HepG2 (cell line): Measurements from ENCODE around the gene TCF12. TPM values are rescaled to one million over a fixed set of nuclear protein-coding genes. Genes with fewer than 3 reads are reported as not detected.

ENCODE experiments used
- ATAC-seq: fragments of 200-7000 bp; cut with Tn5 transposase; 3 replicates; pipeline ENCODE4 v1.9.1; 2020; ENCODE audit warnings: mild to moderate bottlenecking, moderate library complexity
- BruUV-seq: library from RNA; stranded (reverse); fragments of 400-500 nt; replicated peaks from 2 replicates; lab custom pipeline; 2021; lab: Mats Ljungman, UMichigan
- CTCF ChIA-PET: fragments of 300-600 bp; formaldehyde crosslinking; extraction: SDS; loops from one replicate; lab custom pipeline; 2021; ENCODE audit warnings: low total read pairs, inconsistent platforms, low intra/inter-chr PET ratio; lab: Yijun Ruan, JAX
- POLR2A ChIA-PET: fragments of 350-600 bp; sonication (Branson Sonifier 250); formaldehyde crosslinking; loops from one replicate; lab custom pipeline; 2020; ENCODE audit warnings: antibody characterized with exemption, inconsistent platforms; lab: Yijun Ruan, JAX
- DNase-seq: peaks from one replicate; pipeline ENCODE4 v3.0.0-alpha.2; 2015; ENCODE audit warnings: low spot score
- FAIRE-seq: peaks from 3 replicates; lab custom pipeline; 2011; peaks lifted over from hg19 to GRCh38; lab: Jason Lieb, UNC
- H2AFZ ChIP-seq: one replicate; pipeline ENCODE4 v1.6.1; 2011; ENCODE audit warnings: low read length, inconsistent platforms
- H3K27ac ChIP-seq: fragments of 300-600 bp; 3 replicates; pipeline ENCODE4 v1.8.0; 2011; ENCODE audit warnings: mixed run types, mild to moderate bottlenecking, mixed read lengths, low read length, inconsistent platforms; ENCODE audit not compliant: insufficient read depth; ENCODE audit errors: extremely low read length
- H3K27me3 ChIP-seq, 2 experiments: fragments of 200-600 bp in 1 of 2; 2 replicates in 1 of 2; 3 replicates in 1 of 2; pipeline versions ENCODE4 v1.6.0 to v1.8.0; 2011; ENCODE audit warnings: low read length in 2 of 2, mild to moderate bottlenecking in 2 of 2, moderate library complexity in 2 of 2, inconsistent platforms in 1 of 2; ENCODE audit not compliant: insufficient read depth in 2 of 2, control insufficient read depth in 1 of 2
- H3K36me3 ChIP-seq, 2 experiments: fragments of 200-600 bp in 1 of 2; replicated peaks in 1 of 2; 2 replicates in 1 of 2; 3 replicates in 1 of 2; pipeline versions ENCODE4 v1.5.1 to v1.8.0; 2011; ENCODE audit warnings: low read length in 2 of 2, inconsistent platforms in 1 of 2; ENCODE audit not compliant: insufficient read depth in 2 of 2, control insufficient read depth in 1 of 2
- H3K4me1 ChIP-seq: 2 replicates; pipeline ENCODE4 v1.5.1; 2012; ENCODE audit warnings: low read length, inconsistent platforms; ENCODE audit not compliant: insufficient read depth
- H3K4me2 ChIP-seq: 2 replicates; pipeline ENCODE4 v1.6.0; 2011; ENCODE audit warnings: low read depth, low read length, inconsistent platforms
- H3K4me3 ChIP-seq, 3 experiments: fragments of 200-600 bp in 1 of 3; sonication (generic), shearing (Covaris generic) in 1 of 3; replicated peaks in 1 of 3; 2 replicates each; pipeline ENCODE4 v1.5.1; 2011 to 2016; ENCODE audit warnings: low read length in 3 of 3, inconsistent platforms in 2 of 3, low read depth in 2 of 3, mild to moderate bottlenecking in 2 of 3, control low read depth in 1 of 3, mixed read lengths in 1 of 3; ENCODE audit not compliant: insufficient read depth in 1 of 3
- H3K79me2 ChIP-seq: one replicate; pipeline ENCODE4 v1.6.1; 2011; ENCODE audit warnings: low read length, inconsistent platforms; ENCODE audit not compliant: insufficient read depth
- H3K9ac ChIP-seq: 2 replicates; pipeline ENCODE4 v1.6.0; 2011; ENCODE audit warnings: mild to moderate bottlenecking, low read depth, low read length, inconsistent platforms; ENCODE audit not compliant: insufficient read depth
- H3K9me3 ChIP-seq: 2 replicates; pipeline ENCODE4 v1.5.1; 2012; ENCODE audit warnings: mild to moderate bottlenecking, low read length
- H4K20me1 ChIP-seq: 2 replicates; pipeline ENCODE4 v1.6.0; 2011; ENCODE audit warnings: inconsistent platforms, mild to moderate bottlenecking, low read length, moderate library complexity; ENCODE audit not compliant: insufficient read depth
- ADNP ChIP-seq: sonication (generic); formaldehyde crosslinking; IDR thresholded peaks from 2 replicates; pipeline ENCODE4 v1.4.0; 2020; ENCODE audit warnings: missing genetic modification reagents
- HDAC2 ChIP-seq: sonication (generic); formaldehyde crosslinking; IDR thresholded peaks from 2 replicates; pipeline ENCODE4 v1.4.0; 2020; ENCODE audit warnings: missing genetic modification reagents
- NFRKB ChIP-seq: fragments of 450-650 bp; IDR thresholded peaks from 2 replicates; pipeline ENCODE4 v1.6.1; 2017
- ZFAT ChIP-seq: sonication (generic); formaldehyde crosslinking; conservative IDR thresholded peaks from 2 replicates; pipeline ENCODE4 v1.8.1; 2023; ENCODE audit warnings: missing genetic modification reagents, inconsistent platforms
- ZNF160 ChIP-seq: sonication (generic); formaldehyde crosslinking; IDR thresholded peaks from 2 replicates; pipeline ENCODE4 v1.8.0; 2022; ENCODE audit warnings: mild to moderate bottlenecking, inconsistent platforms, missing genetic modification reagents
- ZNF776 ChIP-seq: sonication (generic); formaldehyde crosslinking; IDR thresholded peaks from 2 replicates; pipeline ENCODE4 v1.4.0; 2020; ENCODE audit warnings: mild to moderate bottlenecking, missing genetic modification reagents
- WGBS: methylation state at CpG from one replicate; pipeline ENCODE4 v1.1.6; 2017; ENCODE audit warnings: low lambda C conversion rate; 5-methylcytosine and 5-hydroxymethylcytosine counted together
- in situ Hi-C: cut with HindIII; loops from 2 replicates; pipeline ENCODE4 v1.10.0; 2017; ENCODE audit warnings: low pct_unique_long_range_greater_than_20kb; ENCODE audit not compliant: extremely low pct_ligation_motif_present
- intact Hi-C: fragments of 100-400 bp; cut with micrococcal nuclease; formaldehyde crosslinking; loops from one replicate; pipeline ENCODE4 v1.10.0; 2022; ENCODE audit not compliant: unreplicated experiment
- polyA plus RNA-seq, 8 experiments: library from polyadenylated mRNA; depleted of rRNA in 3 of 8; stranded (reverse) in 7 of 8; unstranded in 1 of 8; fragments of >200 nt; fragmentation: Illumina TruSeq in 4 of 8; extraction: Trizol in 4 of 8; gene quantifications; 2 replicates each; pipeline versions ENCODE4 v1.2.1 to v1.2.3, GENCODE V29; 2011 to 2016; ENCODE audit warnings: low read depth in 4 of 8, missing spikeins in 1 of 8, mixed read lengths in 1 of 8; ENCODE audit not compliant: insufficient read depth in 1 of 8
- total RNA-seq, 5 experiments: library from RNA; depleted of rRNA; stranded (reverse); fragments of >200 nt; fragmentation: Illumina TruSeq; extraction: Trizol; gene quantifications; 2 replicates each; pipeline ENCODE4 v1.2.3, GENCODE V29; 2016; ENCODE audit warnings: low read depth in 1 of 5
- TF ChIP-seq, protein P1 (sequence below): sonication (generic); formaldehyde crosslinking; IDR thresholded peaks from 2 replicates; pipeline ENCODE4 v1.8.0; 2022; ENCODE audit warnings: mild to moderate bottlenecking, missing genetic modification reagents, moderate library complexity
- TF ChIP-seq, protein P2 (sequence below): sonication (generic); formaldehyde crosslinking; IDR thresholded peaks from 2 replicates; pipeline ENCODE4 v1.4.0; 2020; ENCODE audit warnings: mild to moderate bottlenecking, missing genetic modification reagents
- TF ChIP-seq, protein P3 (sequence below): sonication (generic); formaldehyde crosslinking; IDR thresholded peaks from 2 replicates; pipeline ENCODE4 v1.9.0; 2021; ENCODE audit warnings: missing genetic modification reagents, mild to moderate bottlenecking, borderline replicate concordance
- TF ChIP-seq, protein P4 (sequence below): sonication (generic); formaldehyde crosslinking; IDR thresholded peaks from 2 replicates; pipeline ENCODE4 v1.4.0; 2020; ENCODE audit warnings: low read depth, mild to moderate bottlenecking, missing genetic modification reagents

The TCF12 gene
- total and polyA plus RNA-seq, 2 of the 13 experiments (the other 11 are each of a cell fraction or from before 2014, with no cell fraction given) = 48.6 to 51.1 TPM

DNA sequence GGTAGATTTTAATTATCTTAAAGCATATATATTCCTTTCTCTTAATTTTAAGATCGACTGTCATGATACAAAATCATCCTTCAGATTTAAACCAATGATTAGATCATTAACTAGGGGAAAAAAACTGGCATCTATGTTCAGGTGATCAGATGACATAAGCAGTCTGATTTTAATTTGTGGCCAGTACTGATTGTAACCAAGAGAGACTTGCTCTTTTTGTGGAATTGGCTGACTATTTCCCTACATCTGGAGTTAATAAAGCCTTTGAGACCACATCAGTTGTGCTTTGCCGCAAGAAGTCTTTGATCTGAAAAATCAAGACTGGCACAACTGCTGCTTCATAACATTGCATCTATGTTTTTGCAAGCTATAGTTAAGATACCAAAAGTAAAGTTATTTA, 309.5 kb downstream of the TCF12 start (continued):
- TF ChIP-seq, protein P1, sequence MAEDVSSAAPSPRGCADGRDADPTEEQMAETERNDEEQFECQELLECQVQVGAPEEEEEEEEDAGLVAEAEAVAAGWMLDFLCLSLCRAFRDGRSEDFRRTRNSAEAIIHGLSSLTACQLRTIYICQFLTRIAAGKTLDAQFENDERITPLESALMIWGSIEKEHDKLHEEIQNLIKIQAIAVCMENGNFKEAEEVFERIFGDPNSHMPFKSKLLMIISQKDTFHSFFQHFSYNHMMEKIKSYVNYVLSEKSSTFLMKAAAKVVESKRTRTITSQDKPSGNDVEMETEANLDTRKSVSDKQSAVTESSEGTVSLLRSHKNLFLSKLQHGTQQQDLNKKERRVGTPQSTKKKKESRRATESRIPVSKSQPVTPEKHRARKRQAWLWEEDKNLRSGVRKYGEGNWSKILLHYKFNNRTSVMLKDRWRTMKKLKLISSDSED (CRISPR knock-in tag) = no peak
- TF ChIP-seq ZNF160 (CRISPR knock-in tag) (no peak), ZFAT (no peak), ADNP (CRISPR knock-in tag) (no peak)
- TF ChIP-seq, protein P2, sequence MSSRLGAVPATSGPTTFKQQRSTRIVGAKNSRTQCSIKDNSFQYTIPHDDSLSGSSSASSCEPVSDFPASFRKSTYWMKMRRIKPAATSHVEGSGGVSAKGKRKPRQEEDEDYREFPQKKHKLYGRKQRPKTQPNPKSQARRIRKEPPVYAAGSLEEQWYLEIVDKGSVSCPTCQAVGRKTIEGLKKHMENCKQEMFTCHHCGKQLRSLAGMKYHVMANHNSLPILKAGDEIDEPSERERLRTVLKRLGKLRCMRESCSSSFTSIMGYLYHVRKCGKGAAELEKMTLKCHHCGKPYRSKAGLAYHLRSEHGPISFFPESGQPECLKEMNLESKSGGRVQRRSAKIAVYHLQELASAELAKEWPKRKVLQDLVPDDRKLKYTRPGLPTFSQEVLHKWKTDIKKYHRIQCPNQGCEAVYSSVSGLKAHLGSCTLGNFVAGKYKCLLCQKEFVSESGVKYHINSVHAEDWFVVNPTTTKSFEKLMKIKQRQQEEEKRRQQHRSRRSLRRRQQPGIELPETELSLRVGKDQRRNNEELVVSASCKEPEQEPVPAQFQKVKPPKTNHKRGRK (CRISPR knock-in tag) = no peak

DNA sequence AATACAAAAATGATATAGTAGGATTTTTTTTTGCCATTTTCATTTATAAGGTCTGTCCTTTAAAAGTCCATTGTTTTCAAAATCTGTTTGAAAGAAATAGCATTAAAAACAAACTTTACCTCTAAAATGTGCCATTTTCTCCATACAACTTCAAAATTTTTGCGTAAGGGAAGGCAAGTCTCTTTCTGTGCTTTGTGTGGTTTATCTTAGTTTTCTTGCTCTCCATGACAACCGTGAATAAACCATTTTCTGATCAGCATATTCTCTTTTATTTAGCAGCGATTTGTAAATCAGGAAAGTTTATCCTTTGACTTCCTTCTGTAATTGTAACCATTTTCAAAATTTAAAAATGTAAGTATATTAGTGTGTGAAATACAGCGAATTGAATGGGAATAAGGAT, 310.0 kb downstream of the TCF12 start:
- intact Hi-C loops = no loop called here
- no peak for TF ChIP-seq HDAC2 (CRISPR knock-in tag)
- TF ChIP-seq, protein P3, sequence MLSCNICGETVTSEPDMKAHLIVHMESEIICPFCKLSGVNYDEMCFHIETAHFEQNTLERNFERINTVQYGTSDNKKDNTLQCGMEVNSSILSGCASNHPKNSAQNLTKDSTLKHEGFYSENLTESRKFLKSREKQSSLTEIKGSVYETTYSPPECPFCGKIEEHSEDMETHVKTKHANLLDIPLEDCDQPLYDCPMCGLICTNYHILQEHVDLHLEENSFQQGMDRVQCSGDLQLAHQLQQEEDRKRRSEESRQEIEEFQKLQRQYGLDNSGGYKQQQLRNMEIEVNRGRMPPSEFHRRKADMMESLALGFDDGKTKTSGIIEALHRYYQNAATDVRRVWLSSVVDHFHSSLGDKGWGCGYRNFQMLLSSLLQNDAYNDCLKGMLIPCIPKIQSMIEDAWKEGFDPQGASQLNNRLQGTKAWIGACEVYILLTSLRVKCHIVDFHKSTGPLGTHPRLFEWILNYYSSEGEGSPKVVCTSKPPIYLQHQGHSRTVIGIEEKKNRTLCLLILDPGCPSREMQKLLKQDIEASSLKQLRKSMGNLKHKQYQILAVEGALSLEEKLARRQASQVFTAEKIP (CRISPR knock-in tag) = no peak
- no peak for TF ChIP-seq ZNF776
- TF ChIP-seq NFRKB = no peak
- TF ChIP-seq, protein P4, sequence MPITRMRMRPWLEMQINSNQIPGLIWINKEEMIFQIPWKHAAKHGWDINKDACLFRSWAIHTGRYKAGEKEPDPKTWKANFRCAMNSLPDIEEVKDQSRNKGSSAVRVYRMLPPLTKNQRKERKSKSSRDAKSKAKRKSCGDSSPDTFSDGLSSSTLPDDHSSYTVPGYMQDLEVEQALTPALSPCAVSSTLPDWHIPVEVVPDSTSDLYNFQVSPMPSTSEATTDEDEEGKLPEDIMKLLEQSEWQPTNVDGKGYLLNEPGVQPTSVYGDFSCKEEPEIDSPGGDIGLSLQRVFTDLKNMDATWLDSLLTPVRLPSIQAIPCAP (CRISPR knock-in tag) = no peak
- TF ChIP-seq, all 625 proteins: peak for 0
- Histone ChIP-seq H3K27me3 (no peaks in the 10 kb centered on the region), H3K4me2 (no peak overlapping the region), H4K20me1 (no peaks in the 10 kb centered on the region), H3K4me1 (no peaks in the 10 kb centered on the region), H3K9ac (no peak overlapping the region), H2AFZ (no peak overlapping the region), H3K4me3 (no peak overlapping the region), H3K27ac (no peak overlapping the region), H3K9me3 (no peaks in the 10 kb centered on the region), H3K36me3 (peaks cover 6 to 9% of the 10 kb centered on the region in 2 experiments; a peak in 4 of 5 replicates), H3K79me2 (no peaks in the 10 kb centered on the region)
- no TSS peak for BruUV-seq
- FAIRE-seq = no peak
- WGBS = 95% methylated on average over 4 of the region's 4 CpGs
- no peak for DNase-seq
- CTCF ChIA-PET = no interaction called here
- in situ Hi-C loops = no loop called here
- ATAC-seq = no peak
- POLR2A ChIA-PET = no interaction called here
